HG02973 (cell line): ENCODE data around the gene ACSM6.

Experiments used
- ATAC-seq: cut with Tn5 transposase; IDR thresholded peaks from one replicate; pipeline ENCODE4 v1.9.1; 2021; ENCODE audit warnings: moderate library complexity; ENCODE audit not compliant: unreplicated experiment

The ACSM6 gene

DNA sequence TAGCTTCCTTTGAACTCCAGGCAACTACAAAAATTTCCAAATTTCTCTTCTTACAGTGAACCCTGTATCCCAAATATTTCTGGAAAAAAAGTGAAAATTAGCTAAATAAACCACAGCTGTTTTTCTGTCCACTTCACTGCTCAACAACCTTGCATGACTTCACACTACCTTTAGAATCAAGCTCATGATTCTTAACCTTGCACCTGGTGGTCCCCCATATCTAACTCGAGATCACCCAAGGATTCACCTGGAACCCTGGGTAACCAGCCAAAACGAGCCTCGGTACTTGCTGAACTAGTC lies 49.2 kb downstream of the ACSM6 start:
- no peak for ATAC-seq

DNA sequence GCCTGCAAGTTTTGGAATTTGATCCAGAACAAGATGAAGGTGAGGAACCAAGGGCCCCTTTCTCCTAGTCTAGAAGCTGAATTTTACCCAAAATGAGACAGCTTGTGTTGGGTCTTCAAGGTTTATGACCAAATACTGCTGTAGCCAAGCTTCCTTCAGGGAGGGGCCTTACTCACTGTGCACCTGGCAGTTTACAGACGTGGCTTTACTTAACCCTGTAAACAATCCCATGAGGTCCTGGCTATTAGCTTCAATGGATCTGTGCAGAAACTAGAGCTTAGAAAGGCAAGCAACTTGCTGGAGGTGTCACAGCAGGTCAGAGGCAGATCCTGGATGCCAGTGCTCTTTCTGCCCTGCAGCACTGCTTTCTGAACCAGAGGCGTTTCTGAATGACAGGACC lies 50.1 kb downstream of the ACSM6 start:
- no peak for ATAC-seq

DNA sequence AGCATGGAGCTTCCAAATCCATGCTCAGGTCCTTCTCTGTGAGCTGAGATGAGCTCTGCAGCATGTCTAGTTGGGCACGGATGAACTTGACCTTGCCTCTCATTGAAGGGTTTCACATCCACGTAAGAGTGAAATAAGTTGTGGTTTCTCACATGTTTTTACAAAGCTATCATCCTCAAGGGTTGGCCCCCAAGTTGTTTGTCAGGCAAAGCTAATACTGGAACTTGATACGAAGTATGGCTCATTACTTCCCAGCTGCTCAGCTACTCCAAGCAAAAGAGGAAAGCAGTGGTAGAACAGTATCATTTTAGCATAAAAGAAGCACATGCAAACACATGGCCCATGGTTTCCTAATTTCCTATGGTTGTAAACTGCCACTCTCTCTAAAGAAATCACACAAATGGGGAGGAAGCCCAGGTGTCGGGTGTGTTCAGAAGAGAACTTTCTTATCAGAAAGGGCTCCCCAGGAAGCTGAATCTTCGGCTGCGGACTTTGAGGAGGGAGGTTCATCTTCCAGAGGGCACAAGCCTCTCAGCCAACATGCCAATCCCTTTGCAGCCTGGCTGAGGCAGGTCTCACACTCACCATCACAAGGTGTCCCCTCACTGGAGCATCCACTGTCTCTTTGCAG lies 51.5 kb downstream of the ACSM6 start:
- ATAC-seq, result peak; percentile 90

DNA sequence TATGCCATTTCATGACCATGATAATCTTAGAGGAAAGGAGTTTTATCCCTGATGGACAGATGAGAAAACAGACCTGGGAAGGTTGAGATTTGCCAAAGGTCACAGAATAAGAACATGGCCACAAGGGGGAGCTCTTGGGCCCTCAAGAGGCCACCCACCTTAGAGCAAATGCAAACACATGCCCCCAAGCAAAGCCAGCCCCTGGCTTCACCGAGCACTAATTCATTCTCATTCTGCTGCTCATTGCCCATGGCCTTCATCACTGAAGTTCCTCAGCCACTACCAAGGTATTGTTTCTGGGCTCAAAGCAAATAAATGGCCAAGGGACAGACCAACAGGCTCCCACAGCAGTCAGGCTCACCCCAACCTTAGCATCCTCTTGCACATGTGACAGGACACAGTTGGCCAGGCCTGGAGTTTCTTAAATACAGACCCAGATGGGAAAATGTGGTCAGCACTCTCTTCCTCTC lies 52.6 kb downstream of the ACSM6 start:
- peak; percentile 34 for ATAC-seq

DNA sequence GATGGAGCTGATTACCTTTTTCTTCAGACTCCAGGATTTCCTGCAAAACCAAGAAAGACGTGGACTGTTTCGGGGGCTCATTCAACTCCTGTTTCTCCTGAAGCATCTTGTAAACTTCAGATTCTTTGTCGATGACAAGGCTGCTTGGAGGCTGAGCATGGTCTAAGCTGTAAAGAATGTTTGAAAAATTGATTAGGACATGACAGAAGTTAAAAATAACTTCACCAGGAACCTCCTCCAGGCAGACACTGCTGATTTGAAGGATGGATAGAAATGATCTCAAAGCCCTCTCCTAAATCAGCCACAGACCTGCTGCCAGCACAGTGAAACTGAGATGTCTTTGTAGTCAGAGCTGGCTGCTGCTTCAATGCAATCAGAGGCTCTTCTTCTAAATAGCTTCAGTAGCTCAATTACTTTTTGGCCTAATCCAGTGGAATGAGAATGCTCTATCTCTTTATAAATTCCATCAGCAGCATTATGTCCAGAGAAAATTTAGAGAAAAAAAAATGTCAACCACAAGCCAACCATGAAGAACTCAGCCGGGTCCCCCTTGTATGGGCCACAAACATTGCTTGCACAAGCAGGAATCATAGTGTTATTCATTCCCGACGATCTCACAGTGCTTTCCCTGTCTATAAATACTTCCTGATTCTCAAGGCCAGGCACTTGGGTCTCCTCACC lies 53.3 kb downstream of the ACSM6 start:
- no peak for ATAC-seq

DNA sequence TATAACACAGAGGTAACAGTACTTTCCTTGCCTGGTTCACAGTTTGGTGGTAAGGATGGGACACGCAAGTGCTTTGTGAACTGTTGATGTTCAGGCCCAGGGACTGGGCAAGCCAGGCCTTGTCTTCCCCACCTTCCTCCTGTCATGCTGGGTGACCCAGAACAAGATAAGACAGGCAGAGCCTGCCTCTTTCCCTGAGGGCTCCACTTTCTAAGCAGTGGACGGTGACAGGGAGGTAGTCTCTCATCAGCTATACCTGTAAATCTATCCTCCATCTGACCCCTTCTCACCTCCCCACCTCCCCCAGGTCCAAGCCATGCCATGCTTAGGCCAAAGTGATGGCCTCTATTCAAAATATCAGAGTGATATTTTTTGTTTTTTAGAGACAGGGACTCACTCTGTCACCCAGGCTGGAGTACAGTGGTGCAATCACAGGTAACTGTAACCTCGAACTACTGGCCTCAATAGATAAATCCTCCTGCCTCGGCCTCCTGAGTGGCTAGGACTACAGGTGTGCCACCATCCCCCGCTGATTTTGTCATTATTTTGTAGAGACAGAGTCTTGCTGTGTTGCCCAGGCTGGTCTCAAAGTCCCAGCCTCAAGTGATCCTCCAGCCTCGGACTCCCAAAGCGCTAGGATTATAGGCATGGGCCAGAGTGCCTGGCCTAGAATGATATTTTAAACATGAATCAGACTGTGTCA lies 54.0 kb downstream of the ACSM6 start:
- no peak for ATAC-seq

DNA sequence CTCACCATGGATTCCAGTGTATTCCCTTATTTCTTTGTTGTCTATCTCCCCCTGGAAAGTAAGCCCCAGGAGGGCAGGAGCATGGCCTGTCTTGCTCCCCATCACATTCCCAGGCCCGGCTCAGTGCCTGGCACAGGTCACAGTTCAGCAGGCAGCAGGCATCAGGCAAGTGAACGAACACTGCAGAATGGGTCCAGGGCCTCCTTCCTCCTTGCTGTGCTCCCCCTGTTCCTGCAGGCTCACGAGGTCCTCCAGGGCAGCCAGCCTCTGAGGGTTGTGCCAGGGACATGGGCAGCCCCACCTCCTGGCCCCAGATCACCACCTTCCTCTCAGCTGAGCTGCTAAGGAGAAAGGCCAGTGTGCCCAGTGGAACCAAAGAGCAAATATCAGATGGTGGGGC lies 55.0 kb downstream of the ACSM6 start:
- no peak for ATAC-seq

DNA sequence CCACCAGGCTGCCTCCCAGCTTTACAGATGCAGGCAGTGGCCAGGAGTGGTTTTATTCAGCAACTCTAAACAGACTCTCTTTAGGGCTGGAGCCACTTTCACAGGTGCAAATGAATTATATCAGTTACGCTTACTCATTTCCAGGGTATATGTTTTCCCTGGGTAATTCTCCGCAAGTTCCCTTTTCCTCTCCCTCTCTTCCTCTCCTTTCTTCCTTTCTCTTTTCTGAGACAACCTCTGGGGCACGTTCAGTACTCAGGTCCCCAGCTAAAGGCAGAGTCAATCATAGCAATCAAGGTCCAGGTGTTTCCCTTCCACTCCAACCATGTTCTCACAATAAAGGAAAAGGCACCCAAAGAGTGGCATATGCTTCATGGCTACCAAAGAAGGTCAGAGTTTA lies 55.4 kb downstream of the ACSM6 start:
- no peak for ATAC-seq

DNA sequence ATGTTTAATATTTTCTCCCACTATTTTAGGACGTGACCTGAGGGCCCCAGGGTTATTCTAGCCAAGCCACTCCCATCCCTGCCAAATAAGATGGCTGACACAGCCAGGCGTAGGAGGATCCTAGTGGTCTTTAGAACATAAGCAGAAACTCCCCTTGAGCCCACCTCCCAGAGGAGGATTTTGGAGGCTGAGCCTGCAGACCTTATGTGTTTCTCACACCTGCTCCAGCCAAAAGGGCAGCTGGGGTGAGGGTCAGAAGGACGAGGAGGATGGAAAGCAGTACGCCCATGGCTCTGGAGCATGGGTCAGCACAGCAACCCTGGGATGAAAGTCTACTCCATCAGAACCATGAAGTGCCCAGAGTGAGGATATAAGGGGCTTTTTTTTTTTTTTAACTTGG lies 56.8 kb downstream of the ACSM6 start:
- ATAC-seq, result no peak

DNA sequence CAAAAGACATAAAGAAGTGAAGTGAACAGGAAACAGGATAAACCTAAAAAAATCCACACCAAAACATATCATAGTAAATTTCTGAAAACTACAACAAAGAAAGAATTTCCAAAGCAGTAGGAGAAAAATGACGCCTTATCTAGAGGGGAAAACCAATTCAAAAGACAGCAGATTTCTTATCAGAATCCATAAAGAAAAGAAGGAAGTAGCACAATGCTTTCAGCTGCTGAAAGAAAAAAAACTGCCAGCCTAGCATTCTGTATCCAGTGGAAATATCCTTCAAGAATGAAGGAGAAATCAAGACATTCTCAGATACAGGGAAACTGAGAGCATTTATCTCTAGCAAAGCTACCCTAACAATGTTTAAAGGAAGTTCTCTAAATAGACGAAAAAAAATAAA lies 59.0 kb downstream of the ACSM6 start:
- no peak for ATAC-seq

DNA sequence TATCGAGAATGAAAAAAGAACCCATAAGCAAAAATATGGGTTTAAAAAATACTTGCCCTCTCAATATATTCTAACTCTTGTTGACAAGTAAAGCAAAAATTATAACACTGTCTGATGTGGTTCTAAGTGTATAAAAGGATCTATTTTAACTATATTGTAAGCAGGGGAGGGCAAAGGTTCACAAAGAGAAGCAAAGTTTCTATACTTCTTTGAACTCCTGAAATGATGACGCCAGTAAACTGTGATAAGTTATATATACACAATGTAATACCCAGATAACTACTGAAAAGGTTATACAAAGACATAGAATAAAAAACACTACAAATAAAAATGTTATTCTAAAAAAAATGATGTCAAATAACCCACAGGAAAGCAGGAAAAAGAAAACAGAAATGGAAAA lies 59.6 kb downstream of the ACSM6 start:
- ATAC-seq, result no peak

DNA sequence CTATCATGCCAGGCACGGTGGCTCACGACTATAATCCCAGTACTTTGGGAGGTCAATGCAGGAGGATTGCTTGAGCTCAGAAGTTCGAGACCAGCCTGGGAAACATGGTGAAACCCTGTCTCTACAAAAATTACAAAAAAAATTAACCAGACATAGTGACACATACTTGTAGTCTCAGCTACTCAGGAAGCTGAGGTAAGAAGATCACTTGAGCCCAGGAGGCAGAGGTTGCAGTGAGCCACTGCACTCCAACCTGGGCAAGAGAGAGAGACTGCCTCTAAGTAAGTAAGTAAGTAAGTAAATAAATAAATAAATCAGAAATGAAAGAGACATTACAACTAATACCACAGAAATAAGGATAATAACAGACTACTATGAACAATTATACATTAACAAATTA lies 60.6 kb downstream of the ACSM6 start:
- no peak for ATAC-seq

DNA sequence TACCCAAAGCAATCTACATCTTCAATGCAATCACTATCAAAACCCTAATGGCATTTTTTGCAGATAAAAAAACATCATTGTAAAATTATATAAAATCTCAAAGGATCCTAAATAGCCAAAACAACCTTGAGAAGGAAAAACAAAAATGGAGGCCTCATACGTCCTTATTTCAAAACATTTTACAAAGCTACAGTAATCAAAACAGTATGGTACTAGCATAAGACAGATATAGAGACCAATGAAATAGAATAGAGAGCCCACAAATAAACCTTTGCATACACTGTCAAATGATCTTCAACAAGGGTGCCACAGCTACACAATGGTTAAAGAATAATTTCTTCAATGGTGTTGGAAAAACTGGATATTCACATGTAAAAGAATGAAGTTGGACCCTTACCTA lies 62.2 kb downstream of the ACSM6 start:
- no peak for ATAC-seq

DNA sequence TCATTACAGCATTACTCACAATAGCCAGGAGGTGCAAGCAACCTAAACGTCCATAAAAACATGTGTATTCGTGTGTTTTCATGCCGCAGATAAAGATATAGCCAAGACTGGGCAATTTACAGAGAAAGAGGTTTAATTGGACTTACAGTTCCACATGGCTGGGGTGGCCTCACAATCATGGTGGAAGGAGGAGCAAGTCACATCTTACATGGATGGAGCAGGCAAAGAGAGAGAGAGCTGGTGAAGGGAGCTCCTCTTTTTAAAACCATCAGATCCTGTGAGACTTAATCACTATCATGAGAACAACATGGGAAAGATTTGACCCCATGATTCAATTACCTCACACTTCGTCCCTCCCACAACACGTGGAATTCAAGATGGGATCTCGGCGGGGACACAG lies 63.8 kb downstream of the ACSM6 start:
- no peak for ATAC-seq

DNA sequence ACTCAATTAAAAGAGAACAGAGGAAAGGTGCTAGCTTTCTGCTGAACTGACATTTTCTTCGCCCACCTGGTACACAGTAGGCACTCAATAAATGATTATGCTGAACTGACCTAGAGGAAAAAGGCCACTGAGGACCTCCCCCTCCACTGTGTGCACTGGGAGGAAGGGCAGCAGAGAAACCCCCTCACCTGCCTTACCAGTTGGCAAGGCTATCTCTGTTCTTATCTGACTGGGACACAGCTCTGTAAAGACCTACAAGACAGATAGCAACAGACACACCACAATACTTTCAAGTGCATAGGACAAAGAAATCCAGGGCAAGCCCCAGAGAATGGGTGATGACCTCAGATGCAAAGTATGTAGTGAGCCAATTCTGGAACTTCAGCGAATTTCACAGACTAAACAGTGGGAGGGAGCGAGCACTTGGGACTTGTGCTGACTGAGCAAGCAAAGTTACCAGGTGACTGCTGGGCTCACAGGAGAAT lies 66.4 kb downstream of the ACSM6 start:
- ATAC-seq, result peak; percentile 53

DNA sequence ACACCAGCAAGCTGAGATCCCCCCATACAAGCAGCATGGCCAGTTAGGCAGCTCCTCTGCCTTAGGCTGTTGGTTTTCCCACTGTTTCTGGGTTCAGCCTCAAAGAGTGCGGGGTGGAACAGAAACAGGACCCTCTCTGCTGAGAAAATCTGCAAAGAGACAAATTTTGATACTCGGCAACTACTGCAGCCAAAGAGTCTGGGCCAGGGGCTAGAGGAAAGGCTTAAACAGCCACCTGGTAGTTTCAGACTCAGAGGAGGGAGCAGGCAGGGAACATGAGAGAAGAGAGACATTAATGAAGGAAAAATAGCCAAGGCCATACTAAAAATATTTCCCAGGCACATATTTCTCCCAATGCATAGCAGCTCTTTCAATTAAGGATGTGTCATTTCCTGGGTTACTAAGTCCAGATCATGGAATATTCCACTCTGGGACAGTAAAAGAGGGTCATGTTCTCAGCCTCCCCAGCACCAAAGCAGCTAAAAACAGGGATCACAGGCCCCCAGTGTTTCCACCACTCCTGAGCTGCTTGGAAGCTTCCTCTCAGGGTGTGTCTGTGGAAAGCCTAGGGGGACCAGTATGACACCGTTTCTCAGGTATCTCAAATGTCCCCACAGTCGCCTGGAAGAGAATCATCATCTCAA lies 67.0 kb downstream of the ACSM6 start:
- no peak for ATAC-seq

DNA sequence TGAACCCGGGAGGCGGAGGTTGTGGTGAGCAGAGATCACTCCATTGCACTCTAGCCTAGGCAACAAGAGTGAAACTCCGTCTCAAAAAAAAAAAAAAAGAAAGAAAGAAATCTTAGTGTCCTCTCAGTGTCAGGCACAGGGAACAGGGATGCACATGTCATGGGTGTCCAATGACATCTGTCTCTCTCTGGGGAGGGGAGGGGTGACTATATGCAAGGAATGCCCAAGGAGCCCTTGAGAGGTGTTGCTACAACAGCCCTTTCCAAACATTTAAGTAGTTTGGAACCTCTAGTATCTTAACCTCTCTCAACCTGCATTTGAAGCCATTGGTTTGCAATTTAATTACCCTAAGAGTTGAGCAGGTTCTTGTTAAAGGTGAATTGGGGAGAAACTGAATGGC lies 67.9 kb downstream of the ACSM6 start:
- no peak for ATAC-seq

DNA sequence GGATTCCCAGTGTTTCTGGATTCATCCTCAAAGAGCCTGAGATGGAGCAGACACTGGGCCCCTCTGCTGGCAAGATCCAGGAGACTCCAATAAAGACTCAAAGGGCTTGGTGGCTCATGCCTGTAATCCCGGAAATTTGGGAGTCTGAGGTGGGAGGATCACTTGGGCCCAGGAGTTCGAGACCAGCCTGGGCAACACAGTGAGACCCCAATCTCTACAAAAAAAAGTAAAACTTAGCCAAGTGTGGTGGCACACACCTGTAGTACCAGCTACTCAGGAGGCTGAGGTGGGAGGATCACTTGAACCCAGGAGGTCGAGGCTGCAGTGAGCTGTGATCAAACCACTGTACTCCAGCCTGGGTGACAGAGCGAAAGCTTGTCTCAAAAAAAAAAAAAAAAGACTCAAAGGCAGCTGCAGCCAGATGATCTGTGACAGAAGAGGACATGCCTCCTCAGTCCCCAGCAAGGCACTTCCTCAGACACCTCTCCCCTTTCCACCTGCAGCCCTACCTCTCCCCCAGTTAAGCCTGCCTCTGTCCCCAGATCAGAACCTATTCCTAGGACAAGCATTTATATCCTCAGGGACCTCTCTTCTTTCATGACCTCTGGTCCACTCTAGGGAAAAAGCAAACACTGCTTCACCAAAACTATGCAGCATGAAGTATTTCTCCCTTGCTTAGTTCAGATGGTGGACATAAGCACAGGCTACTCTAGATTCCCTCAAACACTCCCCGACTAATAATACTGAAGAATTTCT lies 68.9 kb downstream of the ACSM6 start:
- ATAC-seq, result no peak

DNA sequence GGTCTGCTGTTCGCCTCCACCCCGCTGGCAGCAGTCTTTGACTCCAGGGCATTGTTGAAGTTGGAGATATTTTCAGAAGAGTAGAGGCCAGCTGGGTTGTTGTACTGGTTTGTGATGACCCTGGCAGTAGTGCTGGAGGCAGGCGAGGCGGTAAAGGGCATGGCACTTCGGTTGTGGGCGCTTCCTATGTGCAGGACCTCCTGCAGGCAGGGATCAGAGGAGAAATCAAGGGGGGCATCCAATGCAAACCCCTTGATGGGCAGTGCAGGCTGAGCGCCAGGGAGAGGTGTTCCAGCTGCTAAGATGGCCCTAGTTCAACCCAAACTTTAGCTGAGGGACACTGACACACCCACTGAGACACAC lies 69.8 kb downstream of the ACSM6 start:
- no peak for ATAC-seq

DNA sequence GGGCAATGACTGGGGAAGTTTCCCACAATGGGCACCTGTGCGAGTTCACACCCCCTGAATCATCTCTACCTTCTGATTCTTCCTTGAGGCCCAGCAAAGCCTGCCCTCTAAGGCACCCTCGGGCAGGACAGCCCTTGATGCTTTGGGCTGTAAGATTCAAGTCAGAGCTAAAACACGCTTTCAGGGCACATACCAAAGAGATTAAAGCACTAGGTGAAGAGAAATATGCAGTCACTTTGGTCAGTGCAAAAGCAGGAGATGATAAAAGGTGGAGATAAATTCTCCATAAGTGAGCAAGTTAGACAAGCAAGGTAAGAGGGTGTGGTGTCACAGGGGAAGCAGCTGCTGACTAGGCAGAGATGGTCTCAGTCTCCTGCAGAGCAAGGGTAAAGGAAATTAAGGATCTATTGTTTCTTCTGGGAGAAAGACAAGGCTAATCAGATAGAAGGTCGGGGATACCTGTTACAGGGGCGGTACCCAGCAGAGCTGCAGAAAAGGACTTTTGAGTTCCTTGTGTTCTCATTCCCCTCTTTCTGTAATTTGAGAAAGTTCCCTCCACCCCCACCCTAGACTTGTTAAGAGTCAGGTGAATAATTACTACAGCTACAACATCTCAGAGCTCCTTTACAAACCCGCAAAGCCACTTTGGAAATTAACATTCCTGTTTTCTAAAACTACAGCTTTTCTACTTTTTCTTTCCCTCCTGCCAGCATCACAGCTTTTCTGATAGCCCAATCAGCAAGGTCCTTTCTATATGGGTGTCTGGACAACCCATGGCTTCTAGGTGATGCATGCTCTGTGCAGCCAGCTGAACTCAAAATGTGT lies 70.4 kb downstream of the ACSM6 start:
- no peak for ATAC-seq
